NCI-H2107 treated with DMSO at 0.1 percent for 48 hours (cell line): ENCODE results near the gene KRTAP12-2.
A peak's percentile ranks its signal among the peaks of the same experiment; 100 is the strongest.
"Not testable (repeated sequence)": the region's sequence is repeated elsewhere in the genome, so short reads cannot be mapped to it uniquely, and the experiment has no call there.

Experiments
- DNase-seq: peaks from one replicate; lab custom pipeline; 2025; ENCODE audit not compliant: unreplicated experiment; lab: John Stamatoyannopoulos, UW

Gene KRTAP12-2

DNA sequence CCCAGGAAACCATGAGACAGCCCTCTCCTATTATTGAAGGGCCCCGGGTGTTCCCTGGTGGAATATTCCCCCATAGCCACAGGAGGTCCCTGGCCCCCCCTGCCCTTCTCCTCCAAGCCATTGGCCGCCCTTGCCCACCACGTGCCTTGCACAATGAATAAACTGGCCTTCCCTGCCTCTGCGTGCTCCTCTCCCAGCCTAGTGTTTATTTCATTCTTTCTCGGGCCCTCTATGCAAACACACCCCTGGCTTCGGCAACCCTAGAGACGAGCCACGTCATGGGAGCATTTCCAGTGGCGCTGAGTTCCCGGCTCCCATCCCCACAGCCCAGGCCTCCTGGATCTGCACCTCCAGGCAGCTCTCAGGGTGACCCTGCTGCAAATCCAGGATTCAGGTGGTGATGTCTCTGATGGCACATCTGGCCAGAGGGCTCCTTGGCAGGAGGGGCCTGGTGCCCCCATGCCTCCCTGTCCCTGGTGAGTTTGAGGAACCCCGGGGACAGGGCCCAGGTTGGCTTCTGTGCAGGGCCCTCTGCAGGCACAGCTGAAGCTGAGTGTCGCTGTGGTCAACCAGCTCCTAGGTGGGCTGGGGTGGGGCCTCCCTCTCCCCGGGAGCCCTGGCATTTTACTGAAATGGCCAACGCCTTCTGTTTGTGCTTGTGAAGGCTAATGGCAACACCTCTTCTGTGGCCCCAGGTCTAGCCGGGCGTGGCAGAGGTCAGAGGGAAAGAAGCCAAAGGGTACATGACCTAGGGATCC is 36.4 kb upstream of the KRTAP12-2 start:
- peak; percentile 90 for DNase-seq

DNA sequence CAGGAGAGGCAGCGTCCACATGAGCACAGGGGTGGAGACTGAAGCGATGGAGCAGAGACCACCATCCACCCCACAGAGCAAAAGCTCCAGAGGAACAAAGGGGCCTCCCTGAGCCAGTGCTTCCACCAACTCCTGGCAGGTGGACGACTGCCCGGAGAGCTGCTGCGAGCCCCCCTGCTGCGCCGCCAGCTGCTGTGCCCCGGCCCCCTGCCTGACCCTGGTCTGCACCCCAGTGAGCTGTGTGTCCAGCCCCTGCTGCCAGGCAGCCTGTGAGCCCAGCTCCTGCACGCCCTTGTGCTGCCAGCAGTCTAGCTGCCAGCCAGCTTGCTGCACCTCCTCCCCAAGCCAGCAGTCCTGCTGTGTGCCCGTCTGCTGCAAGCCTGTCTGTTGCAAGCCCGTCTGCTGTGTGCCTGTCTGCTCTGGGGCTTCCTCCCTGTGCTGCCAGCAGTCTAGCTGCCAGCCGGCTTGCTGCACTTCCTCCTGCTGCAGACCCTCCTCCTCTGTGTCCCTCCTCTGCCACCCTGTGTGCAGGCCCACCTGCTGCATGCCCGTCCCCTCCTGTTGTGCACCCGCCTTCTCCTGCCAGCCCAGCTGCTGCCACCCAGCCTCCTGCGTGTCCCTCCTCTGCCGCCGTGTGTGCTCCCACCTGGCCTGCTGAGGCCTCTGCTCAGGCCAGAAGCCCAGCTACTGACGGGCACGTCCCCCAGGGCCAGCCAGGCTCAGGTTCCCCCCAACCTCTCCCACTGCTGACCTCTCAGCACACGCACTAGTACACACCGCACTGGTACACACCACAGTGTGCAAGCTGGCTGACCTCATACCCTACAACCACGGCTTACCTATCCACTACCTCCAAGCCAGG is 35.6 kb upstream of the KRTAP12-2 start:
- DNase-seq = peak; percentile 67

DNA sequence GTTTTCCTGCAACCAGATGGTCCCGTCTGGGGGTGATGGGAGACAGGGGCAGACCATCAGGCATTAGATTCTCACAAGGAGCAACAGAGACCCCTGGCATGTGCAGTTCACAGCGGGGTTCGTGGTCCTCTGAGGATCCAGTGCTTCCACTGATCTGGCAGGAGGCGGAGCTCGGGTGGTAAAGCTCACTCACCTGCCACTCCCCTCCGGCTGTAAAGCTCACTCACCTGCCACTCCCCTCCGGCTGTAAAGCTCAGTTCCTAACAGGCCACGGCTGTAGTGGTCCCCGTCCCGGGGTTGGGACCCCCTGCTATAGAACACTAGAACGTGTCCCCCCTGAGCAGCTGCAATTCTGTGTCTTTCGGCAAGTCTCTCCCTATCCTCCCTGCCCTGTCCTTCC is 34.8 kb upstream of the KRTAP12-2 start:
- no peak for DNase-seq

DNA sequence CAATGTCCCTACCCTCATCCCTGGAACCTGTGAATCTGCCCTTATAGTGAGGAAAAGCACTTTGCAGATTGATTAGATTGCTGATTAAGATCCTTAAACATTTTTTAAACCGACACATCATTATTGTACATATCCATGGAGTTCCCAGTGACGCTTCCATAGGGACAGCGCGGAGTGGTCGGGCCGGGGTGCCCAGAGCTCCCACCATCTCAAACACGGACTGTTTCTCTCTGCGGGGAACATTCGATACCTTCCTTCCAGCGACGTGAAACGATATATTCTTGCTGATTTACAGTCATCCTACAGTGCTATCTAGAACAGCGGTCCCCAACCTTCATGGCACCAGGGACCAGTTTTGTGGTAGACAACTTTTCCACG is 34.3 kb upstream of the KRTAP12-2 start:
- no peak for DNase-seq

DNA sequence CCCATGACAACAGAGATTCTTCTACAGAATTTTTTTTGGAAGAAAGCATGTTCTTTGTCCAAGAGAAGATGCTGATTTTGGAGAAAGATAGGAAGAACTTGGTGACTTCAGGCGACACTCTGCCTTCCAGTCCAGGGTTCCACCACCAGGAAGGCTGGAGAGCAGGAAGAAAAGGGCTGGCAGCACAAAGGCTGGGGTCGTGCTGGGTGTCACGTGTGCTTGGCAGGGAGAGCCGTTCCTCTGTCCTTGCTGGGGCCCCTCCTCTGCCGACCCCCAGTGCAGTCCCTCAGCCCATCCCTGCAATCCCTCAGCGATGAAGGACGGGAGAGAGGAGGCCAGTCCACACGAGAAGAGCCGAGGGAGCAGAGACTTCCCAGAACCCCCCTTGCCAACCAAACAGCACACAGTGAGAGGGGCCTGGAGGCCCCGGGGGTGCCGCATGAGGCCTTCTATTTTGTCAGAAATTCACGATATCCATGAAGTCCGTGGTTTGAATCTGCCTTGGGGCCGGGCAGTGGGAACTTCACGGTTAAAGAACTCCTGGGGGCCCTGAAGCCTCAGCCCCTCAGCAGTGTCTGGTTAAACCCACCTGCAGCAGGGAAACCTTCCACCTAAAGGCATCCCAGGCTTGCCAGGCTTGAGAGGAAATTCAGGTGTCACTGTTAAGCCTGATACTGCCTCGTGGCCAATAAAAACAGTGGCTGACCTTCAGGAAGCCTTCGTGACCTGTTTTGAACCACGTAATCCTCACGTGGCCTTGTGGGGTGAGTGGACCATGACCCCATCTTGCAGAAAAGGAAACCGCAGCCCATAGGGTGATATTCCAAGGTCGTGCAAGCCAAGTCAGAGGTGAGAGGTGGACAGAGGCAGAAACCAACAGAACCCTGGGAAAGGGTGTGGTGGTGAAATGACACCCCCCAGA is 33.6 kb upstream of the KRTAP12-2 start:
- DNase-seq = no peak

DNA sequence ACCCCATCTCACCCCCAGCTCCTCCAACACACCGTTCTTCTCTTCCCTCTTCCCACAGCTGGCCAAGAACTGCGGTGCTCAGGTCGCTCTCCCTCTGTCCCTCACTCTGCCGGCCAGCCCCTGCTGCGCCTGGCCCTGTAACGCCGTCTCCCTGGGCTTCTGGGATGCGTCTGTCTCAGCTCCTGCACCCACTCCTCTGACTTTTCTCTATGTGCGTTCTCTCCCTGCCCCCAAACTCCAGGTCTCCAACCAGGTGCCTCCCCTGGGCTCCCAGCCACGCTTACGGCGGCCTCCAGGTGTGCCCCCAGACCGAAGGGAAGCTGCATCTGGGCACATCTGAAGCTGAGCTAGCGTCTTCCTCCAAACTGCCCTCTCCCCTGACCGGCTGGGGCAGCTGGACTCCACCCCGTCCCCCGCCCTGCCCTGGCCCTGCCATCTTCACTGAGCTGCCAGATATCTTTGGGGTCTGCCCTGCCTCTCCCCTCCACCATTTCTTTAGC is 32.8 kb upstream of the KRTAP12-2 start:
- DNase-seq = no peak

DNA sequence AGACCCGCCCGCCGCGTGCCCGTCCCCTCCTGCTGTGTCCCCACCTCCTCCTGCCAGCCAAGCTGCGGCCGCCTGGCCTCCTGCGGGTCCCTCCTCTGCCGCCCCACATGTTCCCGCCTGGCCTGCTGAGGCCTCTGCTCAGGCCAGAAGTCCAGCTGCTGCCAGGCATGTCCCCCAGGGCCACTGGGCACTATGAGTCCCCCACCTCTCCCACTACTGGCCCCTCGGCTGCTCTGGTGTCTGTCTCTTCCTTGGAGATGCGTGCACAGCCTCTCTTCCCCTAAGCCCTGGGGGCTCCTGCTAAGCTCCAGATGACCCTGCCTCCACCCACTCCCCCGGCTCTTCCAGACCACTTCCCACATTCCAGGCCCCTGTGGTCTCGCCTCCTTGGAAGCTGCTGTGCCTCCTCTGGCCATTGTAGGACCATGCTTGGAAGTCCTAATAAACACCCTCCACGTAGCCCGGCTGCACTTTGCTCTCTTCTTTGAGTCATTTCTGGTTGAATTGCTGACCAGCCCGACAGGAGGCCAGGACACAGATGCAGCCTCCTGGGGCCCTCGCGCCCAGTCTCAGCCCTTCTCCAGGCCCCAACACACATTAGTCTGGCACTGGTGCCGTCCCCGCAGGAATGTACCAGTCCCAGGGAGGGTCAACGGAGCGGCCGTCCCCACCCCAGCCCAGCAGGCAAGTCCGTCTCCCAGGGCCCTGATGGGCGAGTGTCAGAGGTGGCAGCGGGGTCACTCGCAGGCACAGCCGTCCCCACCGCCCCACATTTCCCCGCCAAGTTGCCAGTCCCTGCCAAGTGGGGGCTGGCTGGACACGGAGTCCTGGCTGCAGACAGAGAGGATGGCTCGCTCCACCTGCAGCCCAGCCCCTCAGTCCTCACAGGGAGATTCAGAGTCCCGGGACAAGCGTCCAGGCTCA is 31.3 kb upstream of the KRTAP12-2 start:
- no peak for DNase-seq

DNA sequence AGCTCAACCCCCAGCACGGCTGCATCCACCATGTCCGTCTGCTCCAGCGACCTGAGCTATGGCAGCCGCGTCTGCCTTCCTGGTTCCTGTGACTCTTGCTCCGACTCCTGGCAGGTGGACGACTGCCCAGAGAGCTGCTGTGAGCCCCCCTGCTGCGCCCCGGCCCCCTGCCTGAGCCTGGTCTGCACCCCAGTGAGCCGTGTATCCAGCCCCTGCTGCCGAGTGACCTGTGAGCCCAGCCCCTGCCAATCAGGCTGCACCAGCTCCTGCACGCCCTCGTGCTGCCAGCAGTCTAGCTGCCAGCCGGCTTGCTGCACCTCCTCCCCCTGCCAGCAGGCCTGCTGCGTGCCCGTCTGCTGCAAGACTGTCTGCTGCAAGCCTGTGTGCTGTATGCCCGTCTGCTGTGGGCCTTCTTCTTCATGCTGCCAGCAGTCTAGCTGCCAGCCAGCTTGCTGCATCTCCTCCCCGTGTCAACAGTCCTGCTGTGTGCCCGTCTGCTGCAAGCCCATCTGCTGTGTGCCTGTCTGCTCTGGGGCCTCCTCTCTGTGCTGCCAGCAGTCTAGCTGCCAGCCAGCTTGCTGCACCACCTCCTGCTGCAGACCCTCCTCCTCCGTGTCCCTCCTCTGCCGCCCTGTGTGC is 30.6 kb upstream of the KRTAP12-2 start, which contains the start of gene KRTAP10-12:
TSS of gene KRTAP10-12 (plus strand) at position 1 of the 639 bp plus-strand sequence. CDS start at position 31, 30 bp downstream.
- DNase-seq = not testable (repeated sequence)

DNA sequence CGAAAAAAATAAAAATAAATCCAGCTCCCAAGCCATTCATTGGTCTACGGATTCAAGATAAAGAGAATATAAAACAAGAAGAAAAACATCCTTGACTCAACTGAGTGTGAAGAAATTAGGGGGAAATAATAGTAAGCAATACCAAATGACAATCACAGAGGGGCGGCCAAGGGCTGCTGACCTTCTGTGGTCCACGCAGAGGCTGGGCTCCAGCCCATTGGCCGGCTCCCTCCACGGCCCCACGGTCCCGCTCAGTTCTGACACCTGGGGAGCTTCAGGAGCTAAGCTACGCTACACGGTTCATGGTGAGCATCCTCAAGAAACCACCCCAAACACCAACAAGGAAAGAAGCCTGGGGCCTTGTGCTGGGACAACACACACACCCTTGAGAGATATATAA is 29.8 kb upstream of the KRTAP12-2 start:
- DNase-seq = no peak

DNA sequence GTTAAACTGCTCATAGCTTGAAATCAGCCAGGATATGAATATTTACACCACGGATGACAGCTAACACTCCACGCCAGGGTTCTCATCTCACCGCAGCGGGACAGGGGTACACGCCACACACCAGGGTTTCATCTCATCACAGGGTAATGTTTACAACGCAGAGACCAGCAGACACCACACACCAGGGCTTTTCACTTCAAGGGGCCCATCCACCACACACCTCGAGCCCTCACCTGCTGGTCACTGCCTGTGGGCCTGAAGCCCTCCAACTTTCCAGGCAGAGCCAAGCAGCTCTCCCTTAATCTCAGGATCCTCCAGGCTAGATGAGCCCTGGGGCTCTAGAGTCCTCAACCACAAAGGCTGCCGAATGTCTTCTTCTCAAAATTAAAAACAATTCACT is 28.9 kb upstream of the KRTAP12-2 start:
- DNase-seq = no peak

DNA sequence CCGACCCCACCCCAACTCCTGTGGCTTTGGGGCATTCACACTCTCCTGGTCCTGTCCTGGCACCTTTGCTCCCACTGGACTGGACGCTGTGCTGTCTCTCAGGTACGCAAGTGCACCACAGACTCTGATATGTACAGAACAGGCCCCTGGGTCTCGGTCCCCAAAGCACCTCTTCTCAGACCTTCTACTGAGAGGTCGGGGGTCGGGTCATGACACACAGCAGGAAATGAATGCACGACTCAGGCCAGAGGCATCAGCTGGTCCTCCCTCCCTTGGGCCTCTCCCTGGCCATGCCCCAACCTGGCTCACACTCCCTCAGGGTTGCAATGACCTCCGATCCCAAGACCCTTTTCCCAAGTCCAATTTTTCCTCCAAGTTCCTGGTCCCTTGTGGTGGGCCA is 28.5 kb upstream of the KRTAP12-2 start:
- DNase-seq = no peak

DNA sequence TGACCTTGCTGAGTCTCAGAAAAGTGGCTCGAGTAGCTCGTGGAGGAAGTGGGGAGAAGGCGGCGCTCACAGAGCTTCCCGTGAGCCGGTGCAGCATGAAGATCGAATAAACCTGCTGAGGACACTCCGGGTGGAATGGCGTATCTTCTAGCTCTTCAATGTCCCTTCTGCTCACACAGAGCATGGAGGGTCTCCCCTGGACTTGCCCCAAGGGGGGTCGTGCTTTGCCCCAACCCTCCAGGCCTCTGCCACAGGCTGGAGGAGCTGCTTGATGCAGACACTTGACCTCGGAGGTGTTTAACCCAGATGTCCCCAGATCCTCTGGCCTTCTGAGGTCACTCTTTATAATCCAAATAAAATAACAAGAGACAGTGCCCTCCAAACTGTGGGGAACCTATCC is 28.0 kb upstream of the KRTAP12-2 start:
- no peak for DNase-seq

DNA sequence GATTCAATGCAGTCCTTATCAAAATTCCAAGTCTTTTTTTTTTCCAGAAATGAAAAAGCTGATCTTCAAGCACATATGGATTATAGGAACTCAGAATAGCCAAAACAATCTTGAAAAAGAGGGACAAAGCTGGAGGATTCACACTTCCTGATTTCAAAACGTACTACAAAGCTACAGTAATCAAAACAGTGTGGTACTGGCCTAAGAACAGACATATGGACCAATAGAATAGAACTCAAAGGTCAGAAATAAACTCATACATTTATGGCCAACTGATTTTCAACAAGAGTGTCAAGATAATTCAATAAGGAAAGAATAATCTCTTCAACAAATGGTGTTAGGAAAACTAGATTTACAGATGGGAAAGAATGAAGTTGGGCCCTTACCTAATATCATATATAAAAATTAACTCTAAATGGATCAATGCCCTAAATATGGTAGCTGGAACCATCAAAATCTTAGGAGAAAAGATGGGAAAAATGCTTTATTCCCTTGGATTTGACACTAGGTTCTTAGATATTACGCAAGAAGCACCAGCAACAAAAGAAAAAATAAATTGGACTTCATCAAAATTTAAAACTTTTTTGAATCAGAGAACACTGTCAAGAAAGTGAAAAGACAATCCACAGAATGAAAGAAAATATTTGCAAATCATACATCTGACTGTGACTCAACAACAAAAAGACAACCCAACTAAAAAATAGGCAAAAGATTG is 26.2 kb upstream of the KRTAP12-2 start:
- no peak for DNase-seq

DNA sequence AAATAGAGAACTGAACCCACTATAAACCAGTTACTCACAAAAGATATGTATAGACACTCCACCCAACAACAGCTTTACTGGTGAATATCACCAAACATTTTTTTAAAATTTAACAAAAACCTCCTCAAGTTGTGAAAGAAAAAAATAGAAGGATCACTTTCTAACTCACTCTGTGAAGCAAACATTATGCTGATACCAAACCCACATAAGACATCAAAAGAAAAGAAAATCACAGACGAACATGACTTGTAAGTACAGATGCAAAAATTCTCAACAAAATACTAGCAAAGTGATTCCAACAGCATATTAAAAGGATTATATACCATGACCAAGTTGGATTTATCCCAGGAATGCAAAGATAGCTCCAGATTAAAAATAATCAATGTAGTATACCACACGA is 25.0 kb upstream of the KRTAP12-2 start:
- DNase-seq = no peak

DNA sequence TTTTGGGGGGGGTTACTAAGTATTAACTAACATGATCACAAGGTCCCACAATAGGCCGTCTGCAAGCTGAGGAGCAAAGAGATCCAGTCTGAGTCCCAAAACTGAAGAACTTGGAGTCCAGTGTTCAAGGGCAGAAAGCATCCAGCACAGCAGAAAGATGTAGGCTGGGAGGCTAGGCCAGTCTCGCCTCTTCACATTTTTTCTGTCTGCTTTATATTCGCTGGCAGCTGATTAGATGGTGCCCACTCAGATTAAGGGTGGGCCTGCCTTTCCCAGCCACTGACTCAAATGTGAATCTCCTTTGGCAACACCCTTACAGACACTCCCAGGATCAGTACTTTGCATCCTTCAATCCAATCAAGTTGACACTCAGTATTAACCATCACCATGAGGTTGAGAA is 23.0 kb upstream of the KRTAP12-2 start:
- not testable (repeated sequence) for DNase-seq

DNA sequence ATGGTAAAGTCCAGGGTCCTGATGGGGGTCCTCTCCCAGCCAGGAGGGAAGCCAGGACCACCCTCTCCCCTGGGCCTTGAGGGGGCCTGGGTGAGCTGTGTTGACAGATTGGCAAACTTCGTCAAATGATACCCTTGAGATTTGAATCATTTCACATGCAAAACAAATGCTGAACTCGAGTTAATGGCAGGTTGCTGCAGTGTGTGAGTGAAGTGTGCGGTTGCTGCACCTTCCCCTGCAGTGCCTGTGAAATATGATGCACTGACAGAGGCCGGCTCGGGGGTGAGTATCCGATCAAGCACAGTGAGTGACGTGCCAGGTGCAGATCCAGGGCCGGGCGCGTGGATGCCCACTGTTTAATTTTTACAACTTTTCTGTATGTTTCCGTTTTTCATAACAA is 20.9 kb upstream of the KRTAP12-2 start:
- peak; percentile 88 for DNase-seq

DNA sequence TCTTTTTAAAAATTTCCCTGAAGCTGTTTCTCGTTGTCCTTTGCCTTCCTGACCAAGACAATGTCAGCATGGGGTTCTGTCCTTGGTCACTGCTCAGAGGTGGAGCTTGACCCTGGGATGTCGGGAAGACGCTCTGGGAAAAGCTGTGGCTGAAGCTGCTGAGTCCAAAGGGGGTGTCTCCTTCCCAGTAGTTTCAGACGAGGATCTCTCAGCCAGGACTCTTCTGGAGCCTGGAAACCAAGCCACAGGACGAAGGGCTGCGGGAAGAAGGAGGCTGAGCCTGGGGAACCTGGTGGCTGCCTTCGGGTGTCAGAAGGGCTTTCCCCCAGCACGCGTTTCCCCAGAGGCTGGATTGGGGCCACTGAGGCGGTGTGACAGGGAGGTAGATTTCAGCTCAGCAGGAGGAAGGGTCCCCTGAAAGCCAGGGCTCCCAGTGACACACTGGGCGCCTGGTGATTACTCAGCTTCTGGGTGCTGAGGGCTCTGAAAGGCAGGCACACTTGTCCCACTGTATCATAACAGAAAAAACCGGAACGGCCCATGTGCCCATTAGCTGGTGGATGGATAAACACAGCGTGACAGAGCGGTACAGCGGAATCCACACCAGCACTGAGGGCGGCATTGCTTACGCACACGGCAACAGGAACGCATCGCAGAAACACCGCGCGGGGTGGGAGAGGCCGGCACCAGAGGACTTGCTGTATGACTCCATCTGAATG is 20.3 kb upstream of the KRTAP12-2 start:
- DNase-seq = peak; percentile 46
